Thoracic aorta (tissue), 2 donors: ENCODE data around the gene RNF175. TPM values are rescaled to one million over a fixed set of nuclear protein-coding genes. Genes with fewer than 3 reads are reported as not detected.

Experiments used
- ATAC-seq: fragments of 150-250 bp; one replicate; pipeline ENCODE4 v1.8.0; 2017; ENCODE audit warnings: low read depth; ENCODE audit not compliant: insufficient number of reproducible peaks, low FRiP score
- DNase-seq: peaks from one replicate; pipeline ENCODE4 v3.0.0-alpha.2; 2020; ENCODE audit warnings: low spot score
- H3K27ac ChIP-seq, 2 donors: fragments of 200-600 bp; sonication (generic); 1 replicate in 1 of 2; 2 replicates in 1 of 2; pipeline ENCODE4 v1.5.1; 2016; ENCODE audit warnings: mild to moderate bottlenecking in 2 of 2, moderate library complexity in 2 of 2
- H3K27me3 ChIP-seq: fragments of 200-600 bp; sonication (generic); replicated peaks from 2 replicates; pipeline ENCODE4 v1.6.0; 2016; ENCODE audit warnings: mild to moderate bottlenecking; ENCODE audit not compliant: insufficient read depth
- H3K36me3 ChIP-seq: fragments of 200-600 bp; sonication (generic); one replicate; pipeline ENCODE4 v1.5.1; 2016
- H3K4me1 ChIP-seq, 2 donors: fragments of 200-600 bp; sonication (generic); 1 replicate in 1 of 2; 2 replicates in 1 of 2; pipeline versions ENCODE4 v1.5.1 to v1.6.0; 2016; ENCODE audit warnings: low read depth in 2 of 2, mild to moderate bottlenecking in 1 of 2; ENCODE audit not compliant: control insufficient read depth in 1 of 2
- H3K4me3 ChIP-seq: fragments of 200-600 bp; sonication (generic); 2 replicates; pipeline ENCODE4 v1.5.1; 2016; ENCODE audit warnings: mild to moderate bottlenecking
- H3K9me3 ChIP-seq: fragments of 200-600 bp; sonication (generic); 2 replicates; pipeline ENCODE4 v1.5.1; 2016
- CTCF ChIP-seq: fragments of 200-600 bp; sonication (generic); IDR thresholded peaks from one replicate; pipeline ENCODE4 v1.5.1; 2019; ENCODE audit warnings: antibody characterized with exemption
- total RNA-seq, 2 donors: library from RNA; depleted of rRNA; stranded (reverse); fragments of >200 nt; gene quantifications; one replicate each; pipeline versions ENCODE4 v1.1.0 to v1.2.3, GENCODE V29; 2016

The RNF175 gene
- total RNA-seq, 2 donors from 2014 or later: not detected

GRCh38 chr4:153684182-153684970 is 75.4 kb downstream of the RNF175 start, which contains the start of gene TLR2:
TLR2 (plus strand) TSS chr4:153684280; CDS start chr4:153702908, 18,628 bp downstream.
- no peak for TF ChIP-seq CTCF

GRCh38 chr4:153683763-153684181 is 76.1 kb downstream of the RNF175 start:
- H3K27me3 ChIP-seq: no peaks in the 10 kb centered on the region
- no peaks in the 10 kb centered on the region for H3K9me3 ChIP-seq
- H3K4me1 ChIP-seq: peaks cover 2 to 5% of the 10 kb centered on the region in 2 donors
- peak overlapping the region; percentile 88 for H3K4me3 ChIP-seq
- ATAC-seq (no peak), DNase-seq (no peak)
- peaks cover 7% of the 10 kb centered on the region for H3K36me3 ChIP-seq
- H3K27ac ChIP-seq: peak overlapping the region; percentile 40 to 65
- TF ChIP-seq CTCF: no peak

More at GRCh38 chr4:153684182-153684970, 75.4 kb downstream of the RNF175 start, which contains the start of gene TLR2:
- peak within 1 kb of the TSS; percentile 88 for H3K4me3 ChIP-seq
- peaks cover 11% of the 10 kb centered on the region for H3K36me3 ChIP-seq
- DNase-seq (peak; percentile 31), ATAC-seq (peak; percentile 48)
- peaks cover 2 to 5% of the 10 kb centered on the region in 2 donors for H3K4me1 ChIP-seq
- H3K27me3 ChIP-seq: no peaks in the 10 kb centered on the region
- peak within 1 kb of the TSS; percentile 40 to 65 for H3K27ac ChIP-seq
- H3K9me3 ChIP-seq: no peaks in the 10 kb centered on the region

- TF ChIP-seq CTCF: no peak
- ATAC-seq: no peak
- peaks cover 17 to 24% of the 10 kb centered on the region in 2 donors for H3K4me1 ChIP-seq
- no peaks in the 10 kb centered on the region for H3K9me3 ChIP-seq
- H3K27me3 ChIP-seq: no peaks in the 10 kb centered on the region
- H3K36me3 ChIP-seq: no peaks in the 10 kb centered on the region
- no peak overlapping the region for H3K4me3 ChIP-seq
- H3K27ac ChIP-seq: no peak overlapping the region
- no peak for DNase-seq
These were observed 80.3 kb downstream of the RNF175 start for GRCh38 chr4:153679486-153679885.

- no peaks in the 10 kb centered on the region for H3K36me3 ChIP-seq
- TF ChIP-seq CTCF: no peak
- no peaks in the 10 kb centered on the region for H3K9me3 ChIP-seq
- no peak overlapping the region for H3K4me3 ChIP-seq
- DNase-seq: no peak
- peak; percentile 96 for ATAC-seq
- H3K27ac ChIP-seq: peak overlapping the region; percentile 16 to 72
- H3K27me3 ChIP-seq: no peaks in the 10 kb centered on the region
- H3K4me1 ChIP-seq: peaks cover 17 to 24% of the 10 kb centered on the region in 2 donors
These were observed 82.8 kb downstream of the RNF175 start for GRCh38 chr4:153676984-153677383.

GRCh38 chr4:153676486-153676885 is 83.3 kb downstream of the RNF175 start:
- DNase-seq (no peak), ATAC-seq (no peak)
- H3K4me1 ChIP-seq: peaks cover 17 to 24% of the 10 kb centered on the region in 2 donors
- H3K4me3 ChIP-seq: no peak overlapping the region
- TF ChIP-seq CTCF: no peak
- no peaks in the 10 kb centered on the region for H3K27me3 ChIP-seq
- H3K36me3 ChIP-seq: no peaks in the 10 kb centered on the region
- no peaks in the 10 kb centered on the region for H3K9me3 ChIP-seq
- peak overlapping the region; percentile 16 to 56 for H3K27ac ChIP-seq
